Measurements from ENCODE around the gene C16orf95.

DNA sequence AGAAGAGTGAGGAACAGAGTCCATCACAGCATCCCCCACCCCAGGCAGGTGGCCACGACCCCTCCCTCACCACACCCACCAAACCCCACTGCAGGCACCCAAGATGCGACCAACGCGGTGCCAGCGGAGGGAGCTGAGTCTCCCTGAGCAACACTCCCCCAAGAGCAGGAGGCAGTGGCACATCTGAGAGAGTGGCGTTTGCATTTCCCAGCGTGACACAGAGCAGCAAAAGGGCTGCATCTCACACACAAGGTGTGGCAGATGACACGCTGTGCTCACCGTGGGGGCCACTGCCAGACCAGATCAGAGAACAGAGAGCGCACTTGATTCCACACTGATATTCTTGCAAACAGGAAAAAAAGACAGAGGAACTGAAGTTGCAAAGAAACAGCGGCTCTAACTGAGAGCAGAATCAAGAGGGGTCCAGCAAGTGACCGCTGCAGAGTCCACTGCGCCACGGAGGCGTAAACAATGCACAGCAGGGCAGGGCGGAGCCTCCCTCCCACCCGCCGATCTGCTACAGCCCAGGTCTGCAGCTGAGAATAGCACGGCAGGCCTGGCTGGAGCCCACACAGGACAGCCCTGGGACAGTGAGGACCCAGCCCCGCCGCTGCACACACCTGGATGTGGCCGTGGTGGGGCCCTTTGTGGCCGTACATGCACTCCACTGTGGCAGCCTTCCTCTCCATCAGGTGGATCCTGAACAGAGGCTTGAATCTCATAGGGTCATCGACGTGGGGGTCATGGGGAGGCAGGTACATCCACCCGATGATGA is 26.0 kb upstream of the C16orf95 start:
- no peak for TF ChIP-seq SMC3 (conservative IDR thresholded peaks at IDR 0.05; ENCODE audit: poor library complexity)
- TF ChIP-seq, protein P1, sequence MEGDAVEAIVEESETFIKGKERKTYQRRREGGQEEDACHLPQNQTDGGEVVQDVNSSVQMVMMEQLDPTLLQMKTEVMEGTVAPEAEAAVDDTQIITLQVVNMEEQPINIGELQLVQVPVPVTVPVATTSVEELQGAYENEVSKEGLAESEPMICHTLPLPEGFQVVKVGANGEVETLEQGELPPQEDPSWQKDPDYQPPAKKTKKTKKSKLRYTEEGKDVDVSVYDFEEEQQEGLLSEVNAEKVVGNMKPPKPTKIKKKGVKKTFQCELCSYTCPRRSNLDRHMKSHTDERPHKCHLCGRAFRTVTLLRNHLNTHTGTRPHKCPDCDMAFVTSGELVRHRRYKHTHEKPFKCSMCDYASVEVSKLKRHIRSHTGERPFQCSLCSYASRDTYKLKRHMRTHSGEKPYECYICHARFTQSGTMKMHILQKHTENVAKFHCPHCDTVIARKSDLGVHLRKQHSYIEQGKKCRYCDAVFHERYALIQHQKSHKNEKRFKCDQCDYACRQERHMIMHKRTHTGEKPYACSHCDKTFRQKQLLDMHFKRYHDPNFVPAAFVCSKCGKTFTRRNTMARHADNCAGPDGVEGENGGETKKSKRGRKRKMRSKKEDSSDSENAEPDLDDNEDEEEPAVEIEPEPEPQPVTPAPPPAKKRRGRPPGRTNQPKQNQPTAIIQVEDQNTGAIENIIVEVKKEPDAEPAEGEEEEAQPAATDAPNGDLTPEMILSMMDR (IDR thresholded peaks at IDR 0.05; ENCODE audit: poor library complexity, severe bottlenecking), result no peak
- TF ChIP-seq EZH2 (IDR thresholded peaks at IDR 0.05; ENCODE audit: borderline replicate concordance, insufficient read depth, low read length, poor library complexity, severe bottlenecking), result no peak
- TF ChIP-seq POLR2AphosphoS5 (IDR thresholded peaks at IDR 0.05), result no peak
- TF ChIP-seq, protein P2, sequence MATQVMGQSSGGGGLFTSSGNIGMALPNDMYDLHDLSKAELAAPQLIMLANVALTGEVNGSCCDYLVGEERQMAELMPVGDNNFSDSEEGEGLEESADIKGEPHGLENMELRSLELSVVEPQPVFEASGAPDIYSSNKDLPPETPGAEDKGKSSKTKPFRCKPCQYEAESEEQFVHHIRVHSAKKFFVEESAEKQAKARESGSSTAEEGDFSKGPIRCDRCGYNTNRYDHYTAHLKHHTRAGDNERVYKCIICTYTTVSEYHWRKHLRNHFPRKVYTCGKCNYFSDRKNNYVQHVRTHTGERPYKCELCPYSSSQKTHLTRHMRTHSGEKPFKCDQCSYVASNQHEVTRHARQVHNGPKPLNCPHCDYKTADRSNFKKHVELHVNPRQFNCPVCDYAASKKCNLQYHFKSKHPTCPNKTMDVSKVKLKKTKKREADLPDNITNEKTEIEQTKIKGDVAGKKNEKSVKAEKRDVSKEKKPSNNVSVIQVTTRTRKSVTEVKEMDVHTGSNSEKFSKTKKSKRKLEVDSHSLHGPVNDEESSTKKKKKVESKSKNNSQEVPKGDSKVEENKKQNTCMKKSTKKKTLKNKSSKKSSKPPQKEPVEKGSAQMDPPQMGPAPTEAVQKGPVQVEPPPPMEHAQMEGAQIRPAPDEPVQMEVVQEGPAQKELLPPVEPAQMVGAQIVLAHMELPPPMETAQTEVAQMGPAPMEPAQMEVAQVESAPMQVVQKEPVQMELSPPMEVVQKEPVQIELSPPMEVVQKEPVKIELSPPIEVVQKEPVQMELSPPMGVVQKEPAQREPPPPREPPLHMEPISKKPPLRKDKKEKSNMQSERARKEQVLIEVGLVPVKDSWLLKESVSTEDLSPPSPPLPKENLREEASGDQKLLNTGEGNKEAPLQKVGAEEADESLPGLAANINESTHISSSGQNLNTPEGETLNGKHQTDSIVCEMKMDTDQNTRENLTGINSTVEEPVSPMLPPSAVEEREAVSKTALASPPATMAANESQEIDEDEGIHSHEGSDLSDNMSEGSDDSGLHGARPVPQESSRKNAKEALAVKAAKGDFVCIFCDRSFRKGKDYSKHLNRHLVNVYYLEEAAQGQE (IDR thresholded peaks at IDR 0.05; ENCODE audit: borderline replicate concordance), result no peak

All from neural cell (in vitro differentiated cells).